AG04450 (cell line): Measurements from ENCODE around the gene SULF2. TPM values are rescaled to one million over a fixed set of nuclear protein-coding genes. Genes with fewer than 3 reads are reported as not detected.

Source experiments
- CTCF ChIA-PET: fragments of 300-600, 350-600 bp; formaldehyde crosslinking; extraction: SDS; loops from one replicate; lab custom pipeline; 2022; ENCODE audit warnings: antibody characterized with exemption, inconsistent platforms; lab: Charles Lee
- POLR2A ChIA-PET: fragments of 350-600 bp; formaldehyde crosslinking; extraction: SDS; loops from one replicate; lab custom pipeline; 2021; ENCODE audit warnings: antibody characterized with exemption, inconsistent platforms; lab: Yijun Ruan, JAX
- DNase-seq: peaks from one replicate; pipeline ENCODE4 v3.0.0-alpha.2; 2011; ENCODE audit warnings: low read depth, low spot score
- H3K27ac ChIP-seq: one replicate; pipeline ENCODE4 v1.5.1; 2012; ENCODE audit warnings: low read depth, low read length, control low read depth
- H3K27me3 ChIP-seq: one replicate; pipeline ENCODE4 v1.6.0; 2012; ENCODE audit warnings: low read length; ENCODE audit not compliant: control insufficient read depth, insufficient read depth
- H3K4me3 ChIP-seq: 2 replicates; pipeline ENCODE4 v1.5.1; 2011; ENCODE audit warnings: mild to moderate bottlenecking, low read depth, low read length, control low read depth
- H3K9me3 ChIP-seq: 2 replicates; pipeline ENCODE4 v1.5.1; 2012; ENCODE audit warnings: low read length; ENCODE audit not compliant: control insufficient read depth, insufficient read depth
- CTCF ChIP-seq: IDR thresholded peaks from 2 replicates; pipeline ENCODE4 v1.5.1; 2011; ENCODE audit warnings: low read depth, low read length, control low read depth, inconsistent platforms
- polyA plus RNA-seq: library from polyadenylated mRNA; depleted of rRNA; stranded (reverse); fragments of >200 nt; gene quantifications from 2 replicates; pipeline ENCODE4 v1.2.3, GENCODE V29; 2011

SULF2 gene
- polyA plus RNA-seq, 1 experiment = 0.73 TPM

GRCh38 chr20:47698142-47698541, 87.1 kb downstream of the SULF2 start:
- H3K27ac ChIP-seq = no peak overlapping the region
- POLR2A ChIA-PET = no interaction called here

GRCh38 chr20:47696856-47697255, 88.4 kb downstream of the SULF2 start:
- DNase-seq = no peak
- CTCF ChIA-PET = no interaction called here
- Histone ChIP-seq H3K27ac (no peak overlapping the region), H3K4me3 (no peak overlapping the region), H3K9me3 (peaks cover 9% of the 10 kb centered on the region), H3K27me3 (peaks cover 3% of the 10 kb centered on the region)
- POLR2A ChIA-PET = no interaction called here
- TF ChIP-seq CTCF = no peak

More at GRCh38 chr20:47698142-47698541, 87.1 kb downstream of the SULF2 start:
- TF ChIP-seq CTCF = no peak
- DNase-seq = no peak
- Histone ChIP-seq H3K9me3 (peaks cover 1% of the 10 kb centered on the region; the same call in 1 of the 2 replicates), H3K4me3 (no peak overlapping the region), H3K27me3 (peaks cover 3% of the 10 kb centered on the region)
- CTCF ChIA-PET = no interaction called here

GRCh38 chr20:47694021-47694818, 91.1 kb downstream of the SULF2 start:
- peaks cover 29% of the 10 kb centered on the region for H3K9me3 ChIP-seq
- DNase-seq = no peak
- ChIA-PET POLR2A (interaction anchor here (0.5 kb wide), 1 partner anchor 1259 kb away, joined by 7 read pairs; no protein-coding TSS in a partner anchor), CTCF (interaction anchor here (1.3 to 1.4 kb wide), 2 partner anchors 31 to 927 kb away, joined by 5 to 8 read pairs; no protein-coding TSS in a partner anchor)
- H3K27ac ChIP-seq = no peak overlapping the region
- no peak for TF ChIP-seq CTCF
- H3K4me3 ChIP-seq = no peak overlapping the region
- no peaks in the 10 kb centered on the region for H3K27me3 ChIP-seq

GRCh38 chr20:47691625-47692024, 93.7 kb downstream of the SULF2 start:
- Histone ChIP-seq H3K27me3 (no peaks in the 10 kb centered on the region), H3K4me3 (no peak overlapping the region), H3K27ac (no peak overlapping the region), H3K9me3 (peaks cover 29% of the 10 kb centered on the region)
- no peak for DNase-seq
- ChIA-PET CTCF (no interaction called here), POLR2A (no interaction called here)
- no peak for TF ChIP-seq CTCF

- Histone ChIP-seq H3K27me3 (no peaks in the 10 kb centered on the region), H3K4me3 (no peak overlapping the region), H3K9me3 (peaks cover 29% of the 10 kb centered on the region), H3K27ac (no peak overlapping the region)
- no peak for TF ChIP-seq CTCF
- DNase-seq = no peak
- POLR2A ChIA-PET = interaction anchor here (0.7 kb wide), 1 partner anchor 49 kb away, joined by 3 read pairs; no protein-coding TSS in a partner anchor
- CTCF ChIA-PET = interaction anchor here (0.9 to 1.5 kb wide), 2 partner anchors 931 kb away, joined by 5 to 7 read pairs; no protein-coding TSS in a partner anchor
These were observed 95.5 kb downstream of the SULF2 start for GRCh38 chr20:47689731-47690130.
